Brain microvascular endothelial cell (primary cell): ENCODE results near the gene KBTBD6.

Source experiments
- DNase-seq: peaks from one replicate; pipeline ENCODE4 v3.0.0-alpha.2; 2020
- H3K27ac ChIP-seq: fragments of 250-450 bp; sonication (Bioruptor Pico); 2 replicates; pipeline ENCODE4 v1.5.1; 2020; ENCODE audit warnings: mild to moderate bottlenecking, moderate library complexity
- H3K27me3 ChIP-seq: fragments of 250-450 bp; sonication (Bioruptor Pico); replicated peaks from 2 replicates; pipeline ENCODE4 v1.5.1; 2020; ENCODE audit warnings: mild to moderate bottlenecking
- H3K36me3 ChIP-seq: fragments of 250-450 bp; sonication (Bioruptor Pico); replicated peaks from 2 replicates; pipeline ENCODE4 v1.5.1; 2020; ENCODE audit warnings: mild to moderate bottlenecking
- H3K4me3 ChIP-seq: 2 replicates; pipeline ENCODE4 v1.5.1; 2011; ENCODE audit warnings: low read depth, mild to moderate bottlenecking, control low read depth, low read length, moderate library complexity
- in situ Hi-C: cut with HindIII; loops from 2 replicates; pipeline ENCODE4 v1.10.0; 2017; ENCODE audit warnings: low sequenced_read_pairs, low pct_ligation_motif_present
- TF ChIP-seq, protein P1 (sequence below): IDR thresholded peaks from 2 replicates; pipeline ENCODE4 v1.5.1; 2011; ENCODE audit warnings: low read depth, mild to moderate bottlenecking, moderate library complexity, low read length, control low read depth, inconsistent platforms; ENCODE audit errors: missing control alignments

Gene KBTBD6

GRCh38 chr13:41150058-41150457 lies 17.5 kb upstream of the KBTBD6 start:
- in situ Hi-C loops: no loop called here
- H3K4me3 ChIP-seq: no peak overlapping the region
- H3K27me3 ChIP-seq: no peaks in the 10 kb centered on the region
- no peak for DNase-seq
- H3K36me3 ChIP-seq: no peaks in the 10 kb centered on the region
- TF ChIP-seq, protein P1, sequence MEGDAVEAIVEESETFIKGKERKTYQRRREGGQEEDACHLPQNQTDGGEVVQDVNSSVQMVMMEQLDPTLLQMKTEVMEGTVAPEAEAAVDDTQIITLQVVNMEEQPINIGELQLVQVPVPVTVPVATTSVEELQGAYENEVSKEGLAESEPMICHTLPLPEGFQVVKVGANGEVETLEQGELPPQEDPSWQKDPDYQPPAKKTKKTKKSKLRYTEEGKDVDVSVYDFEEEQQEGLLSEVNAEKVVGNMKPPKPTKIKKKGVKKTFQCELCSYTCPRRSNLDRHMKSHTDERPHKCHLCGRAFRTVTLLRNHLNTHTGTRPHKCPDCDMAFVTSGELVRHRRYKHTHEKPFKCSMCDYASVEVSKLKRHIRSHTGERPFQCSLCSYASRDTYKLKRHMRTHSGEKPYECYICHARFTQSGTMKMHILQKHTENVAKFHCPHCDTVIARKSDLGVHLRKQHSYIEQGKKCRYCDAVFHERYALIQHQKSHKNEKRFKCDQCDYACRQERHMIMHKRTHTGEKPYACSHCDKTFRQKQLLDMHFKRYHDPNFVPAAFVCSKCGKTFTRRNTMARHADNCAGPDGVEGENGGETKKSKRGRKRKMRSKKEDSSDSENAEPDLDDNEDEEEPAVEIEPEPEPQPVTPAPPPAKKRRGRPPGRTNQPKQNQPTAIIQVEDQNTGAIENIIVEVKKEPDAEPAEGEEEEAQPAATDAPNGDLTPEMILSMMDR: no peak
- no peak overlapping the region for H3K27ac ChIP-seq

GRCh38 chr13:41148419-41149283 lies 16.0 kb upstream of the KBTBD6 start:
- H3K27ac ChIP-seq: no peak overlapping the region
- DNase-seq: no peak
- no peaks in the 10 kb centered on the region for H3K27me3 ChIP-seq
- in situ Hi-C loops: no loop called here
- no peak overlapping the region for H3K4me3 ChIP-seq
- TF ChIP-seq, protein P1: no peak
- H3K36me3 ChIP-seq: no peaks in the 10 kb centered on the region

DNA sequence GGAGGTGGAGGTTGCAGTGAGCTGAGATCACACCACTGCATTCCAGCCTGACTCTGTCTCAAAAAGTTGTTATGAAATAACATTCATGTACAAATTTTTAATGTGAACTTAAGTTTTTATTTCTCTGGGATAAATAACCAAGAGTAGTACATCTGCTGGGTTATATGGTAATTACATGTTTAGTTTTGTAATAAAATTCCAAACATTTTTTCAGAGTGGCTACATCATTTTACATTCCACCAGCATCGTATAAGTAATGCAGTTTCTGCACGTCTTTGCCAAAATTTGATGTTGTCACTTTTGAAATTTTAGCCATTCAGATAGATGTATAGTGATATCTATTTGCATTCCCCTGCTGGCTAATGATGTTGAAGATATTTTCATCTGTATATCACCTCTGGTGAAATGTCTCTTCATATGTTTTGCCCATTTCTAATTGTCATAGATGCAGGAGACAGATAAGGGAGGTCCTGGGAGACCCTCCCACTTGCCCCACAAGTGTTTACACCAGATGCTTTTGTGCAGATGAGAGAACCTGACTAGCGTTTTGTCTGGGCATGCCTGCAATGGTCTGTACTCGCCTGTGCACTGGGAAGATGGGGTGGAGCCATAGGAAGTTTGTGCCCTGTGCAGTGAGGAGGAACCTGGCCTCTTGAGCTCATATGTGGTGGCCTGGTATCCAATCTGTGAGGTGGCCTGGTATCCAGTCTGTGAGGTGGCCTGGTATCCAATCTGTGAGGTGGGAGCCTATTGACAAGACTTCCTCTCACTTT lies 12.7 kb upstream of the KBTBD6 start:
- H3K4me3 ChIP-seq: no peak overlapping the region
- H3K27me3 ChIP-seq: no peaks in the 10 kb centered on the region
- no peaks in the 10 kb centered on the region for H3K36me3 ChIP-seq
- in situ Hi-C loops: no loop called here
- H3K27ac ChIP-seq: no peak overlapping the region
- TF ChIP-seq, protein P1: no peak
- no peak for DNase-seq

- Histone ChIP-seq H3K27ac (no peak overlapping the region), H3K36me3 (no peaks in the 10 kb centered on the region), H3K4me3 (no peak overlapping the region), H3K27me3 (no peaks in the 10 kb centered on the region)
- DNase-seq: no peak
- TF ChIP-seq, protein P1: no peak
- in situ Hi-C loops: no loop called here
Observed at GRCh38 chr13:41144576-41144975, 12.0 kb upstream of the KBTBD6 start.

DNA sequence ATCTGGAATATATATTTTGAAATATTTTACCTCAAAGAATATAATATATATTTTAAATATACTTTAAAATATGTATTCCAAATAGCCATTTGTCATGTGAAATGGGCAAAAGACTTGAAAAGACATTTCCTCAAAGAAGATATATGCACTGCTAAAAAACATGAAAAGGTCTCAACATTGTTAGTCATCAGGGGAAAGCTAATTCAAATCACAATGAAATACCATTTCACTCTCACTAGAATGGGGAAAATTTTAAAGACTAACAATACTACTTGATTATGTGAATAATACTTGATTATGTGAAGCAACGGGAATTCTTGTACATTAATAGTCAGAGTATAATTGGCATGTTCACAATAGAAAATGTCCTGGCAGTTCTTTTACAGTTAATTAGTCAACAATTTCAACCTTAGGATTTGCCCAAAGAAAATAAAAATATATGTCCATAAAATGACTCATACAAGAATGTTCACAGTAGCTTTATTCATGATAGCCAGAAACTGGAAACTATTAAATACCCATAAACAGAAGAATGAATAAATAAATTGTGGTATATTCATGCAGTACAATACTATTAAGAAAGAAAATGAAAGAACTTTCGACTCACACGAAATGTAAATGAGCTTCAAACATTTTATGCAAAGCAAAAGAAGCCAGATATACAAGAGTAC lies 6.8 kb upstream of the KBTBD6 start:
- in situ Hi-C loops: no loop called here
- H3K27ac ChIP-seq: no peak overlapping the region
- TF ChIP-seq, protein P1: no peak
- no peaks in the 10 kb centered on the region for H3K36me3 ChIP-seq
- H3K27me3 ChIP-seq: no peaks in the 10 kb centered on the region
- no peak for DNase-seq
- H3K4me3 ChIP-seq: no peak overlapping the region
